Iris pigment epithelial cell (primary cell): Measurements from ENCODE around the gene PIM2.

ENCODE experiments used
- DNase-seq: peaks from one replicate; pipeline ENCODE4 v3.0.0-alpha.2; 2011; ENCODE audit warnings: low read depth

PIM2 gene

GRCh38 chrX:48864210-48864609 lies 54.6 kb downstream of the PIM2 start:
- peak; percentile 86 for DNase-seq
